HepG2 (cell line): ENCODE results near the gene TBC1D4. TPM values are rescaled to one million over a fixed set of nuclear protein-coding genes. Genes with fewer than 3 reads are reported as not detected.

Experiments used
- ATAC-seq: fragments of 200-7000 bp; cut with Tn5 transposase; 3 replicates; pipeline ENCODE4 v1.9.1; 2020; ENCODE audit warnings: mild to moderate bottlenecking, moderate library complexity
- BruUV-seq: library from RNA; stranded (reverse); fragments of 400-500 nt; replicated peaks from 2 replicates; lab custom pipeline; 2021; lab: Mats Ljungman, UMichigan
- CTCF ChIA-PET: fragments of 300-600 bp; formaldehyde crosslinking; extraction: SDS; loops from one replicate; lab custom pipeline; 2021; ENCODE audit warnings: low total read pairs, inconsistent platforms, low intra/inter-chr PET ratio; lab: Yijun Ruan, JAX
- POLR2A ChIA-PET: fragments of 350-600 bp; sonication (Branson Sonifier 250); formaldehyde crosslinking; loops from one replicate; lab custom pipeline; 2020; ENCODE audit warnings: antibody characterized with exemption, inconsistent platforms; lab: Yijun Ruan, JAX
- DNase-seq: peaks from one replicate; pipeline ENCODE4 v3.0.0-alpha.2; 2015; ENCODE audit warnings: low spot score
- FAIRE-seq: peaks from 3 replicates; lab custom pipeline; 2011; peaks lifted over from hg19 to GRCh38; lab: Jason Lieb, UNC
- H2AFZ ChIP-seq: one replicate; pipeline ENCODE4 v1.6.1; 2011; ENCODE audit warnings: low read length, inconsistent platforms
- H3K27ac ChIP-seq: fragments of 300-600 bp; 3 replicates; pipeline ENCODE4 v1.8.0; 2011; ENCODE audit warnings: mixed run types, mild to moderate bottlenecking, mixed read lengths, low read length, inconsistent platforms; ENCODE audit not compliant: insufficient read depth; ENCODE audit errors: extremely low read length
- H3K27me3 ChIP-seq, 2 experiments: fragments of 200-600 bp in 1 of 2; 2 replicates in 1 of 2; 3 replicates in 1 of 2; pipeline versions ENCODE4 v1.6.0 to v1.8.0; 2011; ENCODE audit warnings: low read length in 2 of 2, mild to moderate bottlenecking in 2 of 2, moderate library complexity in 2 of 2, inconsistent platforms in 1 of 2; ENCODE audit not compliant: insufficient read depth in 2 of 2, control insufficient read depth in 1 of 2
- H3K36me3 ChIP-seq, 2 experiments: fragments of 200-600 bp in 1 of 2; replicated peaks in 1 of 2; 2 replicates in 1 of 2; 3 replicates in 1 of 2; pipeline versions ENCODE4 v1.5.1 to v1.8.0; 2011; ENCODE audit warnings: low read length in 2 of 2, inconsistent platforms in 1 of 2; ENCODE audit not compliant: insufficient read depth in 2 of 2, control insufficient read depth in 1 of 2
- H3K4me1 ChIP-seq: 2 replicates; pipeline ENCODE4 v1.5.1; 2012; ENCODE audit warnings: low read length, inconsistent platforms; ENCODE audit not compliant: insufficient read depth
- H3K4me2 ChIP-seq: 2 replicates; pipeline ENCODE4 v1.6.0; 2011; ENCODE audit warnings: low read depth, low read length, inconsistent platforms
- H3K4me3 ChIP-seq, 3 experiments: fragments of 200-600 bp in 1 of 3; sonication (generic), shearing (Covaris generic) in 1 of 3; replicated peaks in 1 of 3; 2 replicates each; pipeline ENCODE4 v1.5.1; 2011 to 2016; ENCODE audit warnings: low read length in 3 of 3, inconsistent platforms in 2 of 3, low read depth in 2 of 3, mild to moderate bottlenecking in 2 of 3, control low read depth in 1 of 3, mixed read lengths in 1 of 3; ENCODE audit not compliant: insufficient read depth in 1 of 3
- H3K79me2 ChIP-seq: one replicate; pipeline ENCODE4 v1.6.1; 2011; ENCODE audit warnings: low read length, inconsistent platforms; ENCODE audit not compliant: insufficient read depth
- H3K9ac ChIP-seq: 2 replicates; pipeline ENCODE4 v1.6.0; 2011; ENCODE audit warnings: mild to moderate bottlenecking, low read depth, low read length, inconsistent platforms; ENCODE audit not compliant: insufficient read depth
- H3K9me3 ChIP-seq: 2 replicates; pipeline ENCODE4 v1.5.1; 2012; ENCODE audit warnings: mild to moderate bottlenecking, low read length
- H4K20me1 ChIP-seq: 2 replicates; pipeline ENCODE4 v1.6.0; 2011; ENCODE audit warnings: inconsistent platforms, mild to moderate bottlenecking, low read length, moderate library complexity; ENCODE audit not compliant: insufficient read depth
- CHCHD3 ChIP-seq: sonication (generic); formaldehyde crosslinking; IDR thresholded peaks from 2 replicates; pipeline ENCODE4 v1.8.0; 2022; ENCODE audit warnings: mild to moderate bottlenecking, missing genetic modification reagents, moderate library complexity
- CREM ChIP-seq, 2 experiments: sonication (generic) in 1 of 2; formaldehyde crosslinking in 1 of 2; IDR thresholded peaks; 2 replicates each; pipeline versions ENCODE4 v1.4.0 to v1.6.1; 2016 to 2020; ENCODE audit warnings: antibody characterized with exemption in 1 of 2, mild to moderate bottlenecking in 1 of 2, missing genetic modification reagents in 1 of 2
- FLYWCH1 ChIP-seq: sonication (generic); formaldehyde crosslinking; IDR thresholded peaks from 2 replicates; pipeline ENCODE4 v1.8.1; 2023; ENCODE audit warnings: mild to moderate bottlenecking, missing genetic modification reagents
- IRF2 ChIP-seq: IDR thresholded peaks from 2 replicates; pipeline ENCODE4 v1.6.1; 2018; ENCODE audit warnings: missing genetic modification reagents, missing compliant biosample characterization
- NKX3-1 ChIP-seq: sonication (generic); formaldehyde crosslinking; IDR thresholded peaks from 2 replicates; pipeline ENCODE4 v1.5.0; 2020; ENCODE audit warnings: missing genetic modification reagents
- RFXANK ChIP-seq: IDR thresholded peaks from 2 replicates; pipeline ENCODE4 v1.6.1; 2016
- TBL1XR1 ChIP-seq: fragments of 150-350 bp; IDR thresholded peaks from 2 replicates; pipeline ENCODE4 v1.6.1; 2014; ENCODE audit warnings: borderline replicate concordance, low read length; ENCODE audit not compliant: partially characterized antibody
- ZNF44 ChIP-seq: sonication (generic); formaldehyde crosslinking; IDR thresholded peaks from 2 replicates; pipeline ENCODE4 v1.5.1; 2020; ENCODE audit warnings: mild to moderate bottlenecking, missing genetic modification reagents
- ZNF619 ChIP-seq: sonication (generic); formaldehyde crosslinking; IDR thresholded peaks from 2 replicates; pipeline ENCODE4 v1.4.0; 2020; ENCODE audit warnings: mild to moderate bottlenecking, missing genetic modification reagents
- ZNF781 ChIP-seq: sonication (generic); formaldehyde crosslinking; IDR thresholded peaks from 2 replicates; pipeline ENCODE4 v1.5.1; 2020; ENCODE audit warnings: borderline replicate concordance, mild to moderate bottlenecking, missing genetic modification reagents; ENCODE audit errors: not compliant biosample characterization
- ZSCAN30 ChIP-seq: sonication (generic); formaldehyde crosslinking; IDR thresholded peaks from 2 replicates; pipeline ENCODE4 v1.5.0; 2020; ENCODE audit warnings: mild to moderate bottlenecking, missing genetic modification reagents
- WGBS: methylation state at CpG from one replicate; pipeline ENCODE4 v1.1.6; 2017; ENCODE audit warnings: low lambda C conversion rate; 5-methylcytosine and 5-hydroxymethylcytosine counted together
- in situ Hi-C: cut with HindIII; loops from 2 replicates; pipeline ENCODE4 v1.10.0; 2017; ENCODE audit warnings: low pct_unique_long_range_greater_than_20kb; ENCODE audit not compliant: extremely low pct_ligation_motif_present
- intact Hi-C: fragments of 100-400 bp; cut with micrococcal nuclease; formaldehyde crosslinking; loops from one replicate; pipeline ENCODE4 v1.10.0; 2022; ENCODE audit not compliant: unreplicated experiment
- polyA plus RNA-seq, 8 experiments: library from polyadenylated mRNA; depleted of rRNA in 3 of 8; stranded (reverse) in 7 of 8; unstranded in 1 of 8; fragments of >200 nt; fragmentation: Illumina TruSeq in 4 of 8; extraction: Trizol in 4 of 8; gene quantifications; 2 replicates each; pipeline versions ENCODE4 v1.2.1 to v1.2.3, GENCODE V29; 2011 to 2016; ENCODE audit warnings: low read depth in 4 of 8, missing spikeins in 1 of 8, mixed read lengths in 1 of 8; ENCODE audit not compliant: insufficient read depth in 1 of 8
- total RNA-seq, 5 experiments: library from RNA; depleted of rRNA; stranded (reverse); fragments of >200 nt; fragmentation: Illumina TruSeq; extraction: Trizol; gene quantifications; 2 replicates each; pipeline ENCODE4 v1.2.3, GENCODE V29; 2016; ENCODE audit warnings: low read depth in 1 of 5
- TF ChIP-seq, protein P1 (sequence below): sonication (generic); formaldehyde crosslinking; conservative IDR thresholded peaks from 2 replicates; pipeline ENCODE4 v1.4.0; 2020; ENCODE audit warnings: mild to moderate bottlenecking, missing genetic modification reagents, moderate library complexity
- TF ChIP-seq, protein P2 (sequence below): sonication (generic); formaldehyde crosslinking; IDR thresholded peaks from 2 replicates; pipeline ENCODE4 v1.5.0; 2020; ENCODE audit warnings: mild to moderate bottlenecking, low read depth, missing genetic modification reagents, borderline replicate concordance
- TF ChIP-seq, protein P3 (sequence below): sonication (generic); formaldehyde crosslinking; IDR thresholded peaks from 2 replicates; pipeline ENCODE4 v1.8.1; 2022; ENCODE audit warnings: low read depth, mild to moderate bottlenecking, missing genetic modification reagents
- TF ChIP-seq, protein P4 (sequence below): sonication (generic); formaldehyde crosslinking; IDR thresholded peaks from 2 replicates; pipeline ENCODE4 v1.4.0; 2020; ENCODE audit warnings: missing genetic modification reagents, borderline replicate concordance

Gene TBC1D4
- total and polyA plus RNA-seq, 2 of the 13 experiments (the other 11 are each of a cell fraction or from before 2014, with no cell fraction given) = 35.9 to 64.4 TPM

DNA sequence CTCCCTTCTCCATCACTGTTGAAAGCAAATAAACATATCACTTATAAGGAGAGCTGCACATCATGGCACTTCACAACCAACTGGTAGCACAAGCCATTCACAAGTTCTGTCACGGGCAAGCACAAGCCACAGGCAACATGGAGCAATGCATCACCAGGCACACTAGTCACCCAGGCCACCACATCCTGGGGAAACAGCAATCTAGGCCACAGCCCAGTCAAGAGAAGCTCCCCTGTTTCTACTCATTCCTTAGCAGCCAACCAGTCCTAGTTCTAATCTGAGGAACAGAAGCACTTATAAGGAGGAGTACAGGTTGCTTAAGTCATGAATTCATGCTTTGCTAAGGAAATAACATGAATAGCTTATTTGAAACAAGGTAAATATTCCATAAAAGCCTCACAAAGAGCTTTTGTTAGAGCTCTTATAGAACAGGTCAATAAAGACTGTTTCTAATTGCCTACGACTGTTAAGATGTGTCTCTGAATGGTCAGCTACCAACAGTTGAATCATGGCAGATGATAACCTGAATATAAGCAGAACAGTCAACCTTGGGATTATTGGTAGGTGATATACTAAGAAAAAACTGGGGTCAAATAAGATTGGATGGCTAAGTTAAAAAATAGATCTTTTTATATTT, 169.0 kb downstream of the TBC1D4 start:
- DNase-seq (no peak), ATAC-seq (peak; percentile 60), FAIRE-seq (no peak)
- peaks cover 8 to 36% of the 10 kb centered on the region in 2 experiments; a peak in 4 of 5 replicates for H3K36me3 ChIP-seq
- H3K27me3 ChIP-seq = no peaks in the 10 kb centered on the region
- 100% methylated on average over 2 of the region's 2 CpGs for WGBS
- H2AFZ ChIP-seq = no peak overlapping the region
- no peaks in the 10 kb centered on the region for H3K4me1 ChIP-seq
- H3K4me2 ChIP-seq = no peak overlapping the region
- no peak overlapping the region for H3K27ac ChIP-seq
- no peaks in the 10 kb centered on the region for H3K9me3 ChIP-seq
- in situ Hi-C loops = no loop called here
- intact Hi-C loops = no loop called here
- H3K9ac ChIP-seq = no peak overlapping the region
- no peaks in the 10 kb centered on the region for H3K79me2 ChIP-seq
- no peaks in the 10 kb centered on the region for H4K20me1 ChIP-seq
- no TSS peak for BruUV-seq
- ChIA-PET CTCF (no interaction called here), POLR2A (no interaction called here)
- H3K4me3 ChIP-seq = no peak overlapping the region
- TF ChIP-seq TBL1XR1 = no peak
- TF ChIP-seq NKX3-1 (CRISPR knock-in tag) = no peak
- TF ChIP-seq, protein P1, sequence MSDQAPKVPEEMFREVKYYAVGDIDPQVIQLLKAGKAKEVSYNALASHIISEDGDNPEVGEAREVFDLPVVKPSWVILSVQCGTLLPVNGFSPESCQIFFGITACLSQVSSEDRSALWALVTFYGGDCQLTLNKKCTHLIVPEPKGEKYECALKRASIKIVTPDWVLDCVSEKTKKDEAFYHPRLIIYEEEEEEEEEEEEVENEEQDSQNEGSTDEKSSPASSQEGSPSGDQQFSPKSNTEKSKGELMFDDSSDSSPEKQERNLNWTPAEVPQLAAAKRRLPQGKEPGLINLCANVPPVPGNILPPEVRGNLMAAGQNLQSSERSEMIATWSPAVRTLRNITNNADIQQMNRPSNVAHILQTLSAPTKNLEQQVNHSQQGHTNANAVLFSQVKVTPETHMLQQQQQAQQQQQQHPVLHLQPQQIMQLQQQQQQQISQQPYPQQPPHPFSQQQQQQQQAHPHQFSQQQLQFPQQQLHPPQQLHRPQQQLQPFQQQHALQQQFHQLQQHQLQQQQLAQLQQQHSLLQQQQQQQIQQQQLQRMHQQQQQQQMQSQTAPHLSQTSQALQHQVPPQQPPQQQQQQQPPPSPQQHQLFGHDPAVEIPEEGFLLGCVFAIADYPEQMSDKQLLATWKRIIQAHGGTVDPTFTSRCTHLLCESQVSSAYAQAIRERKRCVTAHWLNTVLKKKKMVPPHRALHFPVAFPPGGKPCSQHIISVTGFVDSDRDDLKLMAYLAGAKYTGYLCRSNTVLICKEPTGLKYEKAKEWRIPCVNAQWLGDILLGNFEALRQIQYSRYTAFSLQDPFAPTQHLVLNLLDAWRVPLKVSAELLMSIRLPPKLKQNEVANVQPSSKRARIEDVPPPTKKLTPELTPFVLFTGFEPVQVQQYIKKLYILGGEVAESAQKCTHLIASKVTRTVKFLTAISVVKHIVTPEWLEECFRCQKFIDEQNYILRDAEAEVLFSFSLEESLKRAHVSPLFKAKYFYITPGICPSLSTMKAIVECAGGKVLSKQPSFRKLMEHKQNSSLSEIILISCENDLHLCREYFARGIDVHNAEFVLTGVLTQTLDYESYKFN = no peak
- no peak for TF ChIP-seq CHCHD3 (CRISPR knock-in tag)
- TF ChIP-seq ZSCAN30 = no peak
- no peak for TF ChIP-seq ZNF44 (CRISPR knock-in tag)
- TF ChIP-seq, protein P2, sequence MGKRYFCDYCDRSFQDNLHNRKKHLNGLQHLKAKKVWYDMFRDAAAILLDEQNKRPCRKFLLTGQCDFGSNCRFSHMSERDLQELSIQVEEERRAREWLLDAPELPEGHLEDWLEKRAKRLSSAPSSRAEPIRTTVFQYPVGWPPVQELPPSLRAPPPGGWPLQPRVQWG (CRISPR knock-in tag) = no peak
- TF ChIP-seq FLYWCH1 (CRISPR knock-in tag) = no peak
- TF ChIP-seq RFXANK (CRISPR knock-in tag) = no peak
- no peak for TF ChIP-seq IRF2 (CRISPR knock-in tag)
- TF ChIP-seq, protein P3, sequence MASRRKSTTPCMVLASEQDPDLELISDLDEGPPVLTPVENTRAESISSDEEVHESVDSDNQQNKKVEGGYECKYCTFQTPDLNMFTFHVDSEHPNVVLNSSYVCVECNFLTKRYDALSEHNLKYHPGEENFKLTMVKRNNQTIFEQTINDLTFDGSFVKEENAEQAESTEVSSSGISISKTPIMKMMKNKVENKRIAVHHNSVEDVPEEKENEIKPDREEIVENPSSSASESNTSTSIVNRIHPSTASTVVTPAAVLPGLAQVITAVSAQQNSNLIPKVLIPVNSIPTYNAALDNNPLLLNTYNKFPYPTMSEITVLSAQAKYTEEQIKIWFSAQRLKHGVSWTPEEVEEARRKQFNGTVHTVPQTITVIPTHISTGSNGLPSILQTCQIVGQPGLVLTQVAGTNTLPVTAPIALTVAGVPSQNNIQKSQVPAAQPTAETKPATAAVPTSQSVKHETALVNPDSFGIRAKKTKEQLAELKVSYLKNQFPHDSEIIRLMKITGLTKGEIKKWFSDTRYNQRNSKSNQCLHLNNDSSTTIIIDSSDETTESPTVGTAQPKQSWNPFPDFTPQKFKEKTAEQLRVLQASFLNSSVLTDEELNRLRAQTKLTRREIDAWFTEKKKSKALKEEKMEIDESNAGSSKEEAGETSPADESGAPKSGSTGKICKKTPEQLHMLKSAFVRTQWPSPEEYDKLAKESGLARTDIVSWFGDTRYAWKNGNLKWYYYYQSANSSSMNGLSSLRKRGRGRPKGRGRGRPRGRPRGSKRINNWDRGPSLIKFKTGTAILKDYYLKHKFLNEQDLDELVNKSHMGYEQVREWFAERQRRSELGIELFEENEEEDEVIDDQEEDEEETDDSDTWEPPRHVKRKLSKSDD = no peak
- TF ChIP-seq, protein P4, sequence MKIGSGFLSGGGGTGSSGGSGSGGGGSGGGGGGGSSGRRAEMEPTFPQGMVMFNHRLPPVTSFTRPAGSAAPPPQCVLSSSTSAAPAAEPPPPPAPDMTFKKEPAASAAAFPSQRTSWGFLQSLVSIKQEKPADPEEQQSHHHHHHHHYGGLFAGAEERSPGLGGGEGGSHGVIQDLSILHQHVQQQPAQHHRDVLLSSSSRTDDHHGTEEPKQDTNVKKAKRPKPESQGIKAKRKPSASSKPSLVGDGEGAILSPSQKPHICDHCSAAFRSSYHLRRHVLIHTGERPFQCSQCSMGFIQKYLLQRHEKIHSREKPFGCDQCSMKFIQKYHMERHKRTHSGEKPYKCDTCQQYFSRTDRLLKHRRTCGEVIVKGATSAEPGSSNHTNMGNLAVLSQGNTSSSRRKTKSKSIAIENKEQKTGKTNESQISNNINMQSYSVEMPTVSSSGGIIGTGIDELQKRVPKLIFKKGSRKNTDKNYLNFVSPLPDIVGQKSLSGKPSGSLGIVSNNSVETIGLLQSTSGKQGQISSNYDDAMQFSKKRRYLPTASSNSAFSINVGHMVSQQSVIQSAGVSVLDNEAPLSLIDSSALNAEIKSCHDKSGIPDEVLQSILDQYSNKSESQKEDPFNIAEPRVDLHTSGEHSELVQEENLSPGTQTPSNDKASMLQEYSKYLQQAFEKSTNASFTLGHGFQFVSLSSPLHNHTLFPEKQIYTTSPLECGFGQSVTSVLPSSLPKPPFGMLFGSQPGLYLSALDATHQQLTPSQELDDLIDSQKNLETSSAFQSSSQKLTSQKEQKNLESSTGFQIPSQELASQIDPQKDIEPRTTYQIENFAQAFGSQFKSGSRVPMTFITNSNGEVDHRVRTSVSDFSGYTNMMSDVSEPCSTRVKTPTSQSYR (CRISPR knock-in tag) = no peak
- TF ChIP-seq ZNF619 (CRISPR knock-in tag) = no peak
- no peak for TF ChIP-seq CREM (IDR thresholded peaks at IDR 0.05)
- no peak for TF ChIP-seq CREM (CRISPR knock-in tag; IDR thresholded peaks at IDR 0.05)
- no peak for TF ChIP-seq ZNF781 (CRISPR knock-in tag)
